ENCODE data around the gene KAT6B. TPM values are rescaled to one million over a fixed set of nuclear protein-coding genes. Genes with fewer than 3 reads are reported as not detected.
A peak's percentile ranks its signal among the peaks of the same experiment; 100 is the strongest.

Gene KAT6B
- total RNA-seq, 1 donor from 2014 or later: 21.7 TPM

- no peak overlapping the region for H3K9ac ChIP-seq (ENCODE audit: low read length)
- DNase-seq (ENCODE audit: low read depth): peak; percentile 74
- H3K27ac Mint-ChIP-seq (ENCODE audit: unreplicated experiment): no peak overlapping the region
Observed at GRCh38 chr10:75042292-75042974, 216.0 kb downstream of the KAT6B start.

GRCh38 chr10:75043256-75044131, 217.1 kb downstream of the KAT6B start:
- H3K27me3 Mint-ChIP-seq (ENCODE audit: low read depth, unreplicated experiment): peaks cover 16% of the 10 kb centered on the region
- Histone ChIP-seq H3K4me1 (ENCODE audit: insufficient read depth, low read length) (peaks cover 8% of the 10 kb centered on the region), H3K27me3 (ENCODE audit: insufficient read depth, low read length) (no peaks in the 10 kb centered on the region), H3K79me2 (ENCODE audit: insufficient read depth, low read length) (no peaks in the 10 kb centered on the region), H3K9me3 (ENCODE audit: insufficient read depth, low read depth, low read length) (no peaks in the 10 kb centered on the region), H2AFZ (ENCODE audit: low read depth, low read length) (peak overlapping the region; percentile 76), H3K36me3 (ENCODE audit: insufficient read depth, low read length) (no peaks in the 10 kb centered on the region), H3K4me3 (ENCODE audit: insufficient read depth, low read depth, low read length) (peak overlapping the region; percentile 10), H3K27ac (ENCODE audit: low read depth, low read length) (no peak overlapping the region), H4K20me1 (ENCODE audit: insufficient read depth, low read length) (no peaks in the 10 kb centered on the region), H3K4me2 (ENCODE audit: low read length) (peak overlapping the region; percentile 67), H3K9ac (ENCODE audit: low read length) (no peak overlapping the region)
- no peak overlapping the region for H3K4me3 Mint-ChIP-seq (ENCODE audit: unreplicated experiment)
- H3K4me1 Mint-ChIP-seq (ENCODE audit: low read depth, unreplicated experiment): peaks cover 3% of the 10 kb centered on the region
- H3K9me3 Mint-ChIP-seq (ENCODE audit: unreplicated experiment): peaks cover 7% of the 10 kb centered on the region
- FAIRE-seq (no peak), DNase-seq (ENCODE audit: low read depth) (no peak)
- H3K36me3 Mint-ChIP-seq (ENCODE audit: low read depth, unreplicated experiment): no peaks in the 10 kb centered on the region
- H3K27ac Mint-ChIP-seq (ENCODE audit: unreplicated experiment): no peak overlapping the region
- TF ChIP-seq EZH2 (IDR thresholded peaks at IDR 0.05; ENCODE audit: insufficient read depth, low read length): no peak
- no peak for TF ChIP-seq CTCF (IDR thresholded peaks at IDR 0.05; ENCODE audit: insufficient read depth, low read depth, low read length)

More at GRCh38 chr10:75042292-75042974, 216.0 kb downstream of the KAT6B start:
- Histone ChIP-seq H3K4me2 (ENCODE audit: low read length) (no peak overlapping the region), H3K27me3 (ENCODE audit: insufficient read depth, low read length) (no peaks in the 10 kb centered on the region), H3K4me3 (ENCODE audit: insufficient read depth, low read depth, low read length) (no peak overlapping the region), H3K4me1 (ENCODE audit: insufficient read depth, low read length) (peaks cover 12% of the 10 kb centered on the region), H3K36me3 (ENCODE audit: insufficient read depth, low read length) (no peaks in the 10 kb centered on the region), H2AFZ (ENCODE audit: low read depth, low read length) (peak overlapping the region; percentile 9), H3K27ac (ENCODE audit: low read depth, low read length) (peak overlapping the region; percentile 28), H4K20me1 (ENCODE audit: insufficient read depth, low read length) (no peaks in the 10 kb centered on the region), H3K9me3 (ENCODE audit: insufficient read depth, low read depth, low read length) (no peaks in the 10 kb centered on the region), H3K79me2 (ENCODE audit: insufficient read depth, low read length) (no peaks in the 10 kb centered on the region)
- H3K9me3 Mint-ChIP-seq (ENCODE audit: unreplicated experiment): peaks cover 7% of the 10 kb centered on the region
- H3K36me3 Mint-ChIP-seq (ENCODE audit: low read depth, unreplicated experiment): no peaks in the 10 kb centered on the region
- H3K27me3 Mint-ChIP-seq (ENCODE audit: low read depth, unreplicated experiment): peaks cover 16% of the 10 kb centered on the region
- peak; percentile 60 for FAIRE-seq
- no peak overlapping the region for H3K4me3 Mint-ChIP-seq (ENCODE audit: unreplicated experiment)
- TF ChIP-seq EZH2 (IDR thresholded peaks at IDR 0.05; ENCODE audit: insufficient read depth, low read length) (no peak), CTCF (IDR thresholded peaks at IDR 0.05; ENCODE audit: insufficient read depth, low read depth, low read length) (no peak)
- peaks cover 3% of the 10 kb centered on the region for H3K4me1 Mint-ChIP-seq (ENCODE audit: low read depth, unreplicated experiment)

All from astrocyte (in vitro differentiated cells and primary cell).